B cell (primary cell): ENCODE measurements around the gene VRK2. TPM values are rescaled to one million over a fixed set of nuclear protein-coding genes. Genes with fewer than 3 reads are reported as not detected.

ENCODE experiments used
- ATAC-seq: fragments of 200-7000 bp; cut with Tn5 transposase; one replicate; pipeline ENCODE4 v1.10.0; 2021; ENCODE audit warnings: low read depth, mild to moderate bottlenecking, moderate number of reproducible peaks, moderate library complexity
- CTCF ChIA-PET: fragments of 350-600 bp; sonication (Branson Sonifier 250); formaldehyde crosslinking; loops from one replicate; lab custom pipeline; 2021; ENCODE audit warnings: antibody characterized with exemption, inconsistent platforms; lab: Charles Lee
- POLR2A ChIA-PET: fragments of 350-600 bp; sonication (Branson Sonifier 250); formaldehyde crosslinking; loops from one replicate; lab custom pipeline; 2021; ENCODE audit warnings: antibody characterized with exemption; lab: Charles Lee
- DNase-seq: peaks from one replicate; pipeline ENCODE4 v3.0.0; 2013
- H2AFZ ChIP-seq: 2 replicates; pipeline ENCODE4 v1.6.1; 2012; ENCODE audit warnings: mild to moderate bottlenecking, low read depth, low read length; ENCODE audit not compliant: insufficient read depth, poor library complexity, severe bottlenecking
- H3K27ac ChIP-seq, 2 donors: 1 replicate in 1 of 2; 2 replicates in 1 of 2; pipeline ENCODE4 v1.5.1; 2012 to 2013; ENCODE audit warnings: low read length in 2 of 2, mild to moderate bottlenecking in 2 of 2, moderate library complexity in 1 of 2
- H3K27me3 ChIP-seq, 4 experiments: fragments of 200-600 bp in 1 of 4; sonication (generic) in 1 of 4; replicated peaks in 1 of 4; 1 replicate in 2 of 4; 2 replicates in 2 of 4; pipeline versions ENCODE4 v1.6.1 to v1.7.0; 2013 to 2016; ENCODE audit warnings: low read length in 3 of 4, mild to moderate bottlenecking in 2 of 4, mixed read lengths in 1 of 4, moderate library complexity in 1 of 4; ENCODE audit not compliant: insufficient read depth in 4 of 4, control insufficient read depth in 3 of 4; ENCODE audit errors: control extremely low read depth in 1 of 4
- H3K36me3 ChIP-seq, 2 experiments: replicated peaks in 1 of 2; 1 replicate in 1 of 2; 2 replicates in 1 of 2; pipeline versions ENCODE4 v1.6.1 to v1.7.1; 2013; ENCODE audit warnings: low read length in 1 of 2; ENCODE audit not compliant: insufficient read depth in 2 of 2, control insufficient read depth in 1 of 2; ENCODE audit errors: control extremely low read depth in 1 of 2, extremely low read depth in 1 of 2
- H3K4me1 ChIP-seq, 2 donors: fragments of 200-600 bp in 1 of 2; sonication (generic) in 1 of 2; 1 replicate in 1 of 2; 2 replicates in 1 of 2; pipeline versions ENCODE4 v1.5.1 to v1.6.1; 2013 to 2017; ENCODE audit warnings: low read length in 2 of 2; ENCODE audit not compliant: control insufficient read depth in 2 of 2, insufficient read depth in 2 of 2
- H3K4me2 ChIP-seq: replicated peaks from 2 replicates; pipeline ENCODE3; 2012; ENCODE audit warnings: mild to moderate bottlenecking, low read depth, low read length; ENCODE audit not compliant: poor library complexity, severe bottlenecking
- H3K4me3 ChIP-seq, 5 experiments: fragments of 200-600 bp in 1 of 5; sonication (generic) in 1 of 5; 1 replicate in 3 of 5; 2 replicates in 2 of 5; pipeline versions ENCODE4 v1.5.1 to v1.7.0; 2011 to 2016; ENCODE audit warnings: low read length in 4 of 5, mild to moderate bottlenecking in 4 of 5, low read depth in 2 of 5, control low read depth in 1 of 5, moderate library complexity in 1 of 5; ENCODE audit not compliant: insufficient read depth in 1 of 5; ENCODE audit errors: control extremely low read depth in 1 of 5, extremely low read depth in 1 of 5
- H3K79me2 ChIP-seq: fragments of 200-600 bp; sonication (generic); one replicate; pipeline ENCODE4 v1.6.0; 2016; ENCODE audit warnings: low read length; ENCODE audit not compliant: control insufficient read depth, insufficient read depth
- H3K9ac ChIP-seq: fragments of 200-600 bp; sonication (generic); 2 replicates; pipeline ENCODE4 v1.6.1; 2017; ENCODE audit warnings: mild to moderate bottlenecking, low read length, moderate library complexity
- H3K9me3 ChIP-seq, 3 donors: one replicate each; pipeline versions ENCODE4 v1.6.1 to v1.7.1; 2013; ENCODE audit warnings: low read length in 2 of 3; ENCODE audit not compliant: control insufficient read depth in 2 of 3, insufficient read depth in 1 of 3; ENCODE audit errors: control extremely low read depth in 1 of 3
- H4K20me1 ChIP-seq: 2 replicates; pipeline ENCODE4 v1.6.0; 2012; ENCODE audit warnings: mild to moderate bottlenecking, low read length; ENCODE audit not compliant: insufficient read depth, control insufficient read depth, poor library complexity, severe bottlenecking
- H3K27ac Mint-ChIP-seq: one replicate; pipeline ENCODE4 v1.8.0; 2021; ENCODE audit warnings: mixed read lengths
- H3K27me3 Mint-ChIP-seq: one replicate; pipeline ENCODE4 v1.8.0; 2021; ENCODE audit warnings: mixed read lengths
- H3K4me1 Mint-ChIP-seq: one replicate; pipeline ENCODE4 v1.8.0; 2021; ENCODE audit warnings: mixed read lengths
- H3K4me3 Mint-ChIP-seq: one replicate; pipeline ENCODE4 v1.8.0; 2021; ENCODE audit warnings: mixed read lengths
- H3K9me3 Mint-ChIP-seq: one replicate; pipeline ENCODE4 v1.8.0; 2022; ENCODE audit warnings: mixed read lengths; ENCODE audit not compliant: insufficient read depth
- CTCF ChIP-seq: fragments of 200-600 bp; IDR thresholded peaks from one replicate; pipeline ENCODE4 v1.8.0; 2022; ENCODE audit warnings: antibody characterized with exemption, mild to moderate bottlenecking
- EZH2 ChIP-seq: IDR thresholded peaks from 2 replicates; pipeline ENCODE4 v1.6.1; 2012; ENCODE audit warnings: borderline replicate concordance, low read depth, mild to moderate bottlenecking, moderate library complexity, low read length; ENCODE audit not compliant: insufficient read depth, poor library complexity, severe bottlenecking
- WGBS: methylation state at CpG from one replicate; pipeline ENCODE4 v1.1.5; 2013; ENCODE audit warnings: missing lambda C conversion rate; ENCODE audit not compliant: insufficient coverage; 5-methylcytosine and 5-hydroxymethylcytosine counted together
- intact Hi-C: fragments of 100-400 bp; cut with micrococcal nuclease; formaldehyde crosslinking; loops from one replicate; pipeline ENCODE4 v1.10.0; 2022
- polyA plus RNA-seq: library from polyadenylated mRNA; depleted of rRNA; stranded (reverse); fragments of >200 nt; gene quantifications from 2 replicates; pipeline ENCODE4 v1.2.3, GENCODE V29; 2012
- total RNA-seq, 2 donors: library from RNA; stranded (reverse); fragments of 120-200 nt in 1 of 2; gene quantifications; 1 replicate in 1 of 2; 2 replicates in 1 of 2; pipeline versions ENCODE4 v1.2.3 to v1.2.4, GENCODE V29; 2013 to 2022

Gene VRK2
- total and polyA plus RNA-seq, 2 donors (not counting 1 experiment from before 2014, with no cell fraction given): 10.2 to 35.5 TPM

- Mint-ChIP-seq H3K27ac (no peak overlapping the region), H3K4me1 (peaks cover 27% of the 10 kb centered on the region), H3K9me3 (peaks cover 2% of the 10 kb centered on the region), H3K27me3 (no peaks in the 10 kb centered on the region), H3K4me3 (no peak overlapping the region)
- no peak overlapping the region for H3K4me3 ChIP-seq
- H3K79me2 ChIP-seq: peaks cover 49% of the 10 kb centered on the region
- intact Hi-C loops: no loop called here
- no peak overlapping the region for H3K9ac ChIP-seq
- WGBS: no CpG with 5 or more reads among the region's 3 CpGs
- no peak overlapping the region for H3K27ac ChIP-seq
- CTCF ChIA-PET: no interaction called here
- H3K9me3 ChIP-seq: peaks cover 0 to 3% (median 0%) of the 10 kb centered on the region in 3 donors
- TF ChIP-seq CTCF (no peak), EZH2 (no peak)
- H2AFZ ChIP-seq: no peak overlapping the region
- no peak for DNase-seq
- peaks cover 2 to 11% of the 10 kb centered on the region in 2 experiments for H3K36me3 ChIP-seq
- H3K4me1 ChIP-seq: no peaks in the 10 kb centered on the region
- peaks cover 12% of the 10 kb centered on the region for H4K20me1 ChIP-seq
- no peak for ATAC-seq
- POLR2A ChIA-PET: no interaction called here
- H3K4me2 ChIP-seq: no peak overlapping the region
- no peaks in the 10 kb centered on the region for H3K27me3 ChIP-seq
These were observed 27.1 kb downstream of the VRK2 start for GRCh38 chr2:58073751-58074150.

- H3K27me3 Mint-ChIP-seq: no peaks in the 10 kb centered on the region
- ATAC-seq: no peak
- intact Hi-C loops: no loop called here
These were observed 34.4 kb downstream of the VRK2 start for GRCh38 chr2:58081000-58081399.

More at GRCh38 chr2:58081000-58081399, 34.4 kb downstream of the VRK2 start:
- Histone ChIP-seq H3K36me3 (peaks cover 4 to 5% of the 10 kb centered on the region in 2 experiments), H3K4me1 (no peaks in the 10 kb centered on the region), H3K4me3 (no peak overlapping the region), H3K27ac (no peak overlapping the region), H4K20me1 (peaks cover 4% of the 10 kb centered on the region), H3K9ac (no peak overlapping the region), H2AFZ (no peak overlapping the region), H3K4me2 (no peak overlapping the region), H3K79me2 (peaks cover 50% of the 10 kb centered on the region), H3K9me3 (no peaks in the 10 kb centered on the region), H3K27me3 (no peaks in the 10 kb centered on the region)
- no peak overlapping the region for H3K4me3 Mint-ChIP-seq
- no peak for DNase-seq
- TF ChIP-seq CTCF (no peak), EZH2 (no peak)
- H3K27ac Mint-ChIP-seq: no peak overlapping the region
- POLR2A ChIA-PET: no interaction called here
- CTCF ChIA-PET: no interaction called here
- H3K4me1 Mint-ChIP-seq: peaks cover 10% of the 10 kb centered on the region
- no peaks in the 10 kb centered on the region for H3K9me3 Mint-ChIP-seq
